HCT116 (cell line): Measurements from ENCODE around the gene PRDX6. TPM values are rescaled to one million over a fixed set of nuclear protein-coding genes. Genes with fewer than 3 reads are reported as not detected.

Experiments used
- ATAC-seq: fragments of 200-7000 bp; cut with Tn5 transposase; 2 replicates; pipeline ENCODE4 v1.9.1; 2020; ENCODE audit warnings: mild to moderate bottlenecking, moderate library complexity
- BruUV-seq: library from RNA; stranded (reverse); fragments of 400-500 nt; replicated peaks from 2 replicates; lab custom pipeline; 2021; lab: Mats Ljungman, UMichigan
- CTCF ChIA-PET: fragments of 300-600 bp; sonication (Branson Sonifier 250); formaldehyde crosslinking; loops from one replicate; lab custom pipeline; 2021; ENCODE audit warnings: antibody characterized with exemption; lab: Charles Lee
- POLR2A ChIA-PET: fragments of 300-600, 350-600 bp; sonication (Branson Sonifier 250); formaldehyde crosslinking; loops from one replicate; lab custom pipeline; 2021; ENCODE audit warnings: antibody characterized with exemption; lab: Charles Lee
- RAD21 ChIA-PET, 2 experiments: fragments of 300-600 bp; sonication (Branson Sonifier 250); formaldehyde crosslinking; loops; one replicate each; lab custom pipeline; 2023; ENCODE audit warnings: low total read pairs in 2 of 2; ENCODE audit not compliant: uncharacterized antibody in 2 of 2, unreplicated experiment in 2 of 2, low non-redundant PET in 1 of 2; lab: Charles Lee
- DNase-seq: peaks from one replicate; pipeline ENCODE4 v3.0.0-alpha.2; 2010; ENCODE audit warnings: low read depth, low spot score
- H2AFZ ChIP-seq: fragments of 200-600 bp; shearing (Covaris generic), sonication (generic); 2 replicates; pipeline ENCODE4 v1.6.1; 2017; ENCODE audit warnings: low read depth, mixed run types, mixed read lengths, antibody characterized with exemption, low read length; ENCODE audit not compliant: poor library complexity, severe bottlenecking
- H3K27ac ChIP-seq: 2 replicates; pipeline ENCODE4 v1.5.1; 2012; ENCODE audit warnings: low read depth, low read length
- H3K27me3 ChIP-seq: fragments of 200-600 bp; sonication (generic); 2 replicates; pipeline ENCODE4 v1.6.1; 2016; ENCODE audit warnings: mixed run types, low read length, mixed read lengths; ENCODE audit not compliant: insufficient read depth
- H3K36me3 ChIP-seq, 2 experiments: fragments of 200-500 bp in 1 of 2; fragments of 200-600 bp in 1 of 2; sonication (Bioruptor generic) in 1 of 2; sonication (generic) in 1 of 2; 2 replicates each; pipeline versions ENCODE4 v1.5.1 to v1.6.1; 2014 to 2016; ENCODE audit warnings: low read length in 2 of 2, inconsistent platforms in 1 of 2, mixed read lengths in 1 of 2, mixed run types in 1 of 2; ENCODE audit not compliant: insufficient read depth in 2 of 2, control insufficient read depth in 1 of 2
- H3K4me1 ChIP-seq, 2 experiments: fragments of 200-600 bp in 1 of 2; sonication (generic) in 1 of 2; 2 replicates each; pipeline versions ENCODE4 v1.5.1 to v1.6.1; 2012 to 2017; ENCODE audit warnings: low read length in 2 of 2, inconsistent platforms in 1 of 2, mild to moderate bottlenecking in 1 of 2, mixed read lengths in 1 of 2, mixed run types in 1 of 2, moderate library complexity in 1 of 2; ENCODE audit not compliant: insufficient read depth in 2 of 2, control insufficient read depth in 1 of 2
- H3K4me2 ChIP-seq: fragments of 200-600 bp; sonication (generic); 2 replicates; pipeline ENCODE4 v1.6.1; 2017; ENCODE audit warnings: mixed run types, low read length, mixed read lengths
- H3K4me3 ChIP-seq, 2 experiments: fragments of 200-600 bp in 1 of 2; sonication (generic) in 1 of 2; replicated peaks in 1 of 2; 2 replicates each; pipeline ENCODE4 v1.5.1; 2011 to 2016; ENCODE audit warnings: low read length in 2 of 2, control low read depth in 1 of 2, low read depth in 1 of 2, mild to moderate bottlenecking in 1 of 2, mixed read lengths in 1 of 2, mixed run types in 1 of 2
- H3K79me2 ChIP-seq: fragments of 200-600 bp; sonication (generic); 2 replicates; pipeline ENCODE4 v1.6.1; 2017; ENCODE audit warnings: mild to moderate bottlenecking, mixed run types, low read length, moderate library complexity, mixed read lengths; ENCODE audit not compliant: insufficient read depth
- H3K9ac ChIP-seq: fragments of 200-600 bp; sonication (generic); 2 replicates; pipeline ENCODE4 v1.6.1; 2016; ENCODE audit warnings: low read length, mixed read lengths
- H3K9me2 ChIP-seq: fragments of 200-600 bp; sonication (generic), shearing (Covaris generic); 2 replicates; pipeline ENCODE4 v1.6.1; 2017; ENCODE audit warnings: mixed run types, mild to moderate bottlenecking, moderate library complexity; ENCODE audit not compliant: insufficient read depth
- H3K9me3 ChIP-seq, 2 experiments: fragments of 200-500 bp in 1 of 2; fragments of 200-600 bp in 1 of 2; sonication (Bioruptor generic) in 1 of 2; sonication (generic) in 1 of 2; 2 replicates each; pipeline ENCODE4 v1.6.1; 2014 to 2017; ENCODE audit warnings: low read length in 2 of 2, mixed read lengths in 2 of 2, inconsistent platforms in 1 of 2, low read depth in 1 of 2, mild to moderate bottlenecking in 1 of 2, mixed run types in 1 of 2, moderate library complexity in 1 of 2; ENCODE audit not compliant: control insufficient read depth in 1 of 2, insufficient read depth in 1 of 2
- H4K20me1 ChIP-seq: fragments of 200-600 bp; sonication (generic), shearing (Covaris generic); 2 replicates; pipeline ENCODE4 v1.6.1; 2017; ENCODE audit warnings: mixed run types, mild to moderate bottlenecking, moderate library complexity; ENCODE audit not compliant: insufficient read depth
- CBX3 ChIP-seq: IDR thresholded peaks from 2 replicates; pipeline ENCODE4 v1.6.1; 2012; ENCODE audit warnings: low read depth
- EGR1 ChIP-seq: IDR thresholded peaks from 2 replicates; pipeline ENCODE4 v1.6.1; 2012; ENCODE audit warnings: low read depth
- ELF1 ChIP-seq: IDR thresholded peaks from 2 replicates; pipeline ENCODE4 v1.6.1; 2012; ENCODE audit warnings: low read depth, borderline replicate concordance
- EZH2phosphoT487 ChIP-seq: fragments of 200-600 bp; IDR thresholded peaks from 2 replicates; pipeline ENCODE4 v1.6.1; 2018; ENCODE audit warnings: antibody characterized with exemption, borderline replicate concordance
- POLR2A ChIP-seq: IDR thresholded peaks from 2 replicates; pipeline ENCODE4 v1.7.0; 2011; ENCODE audit warnings: borderline replicate concordance; ENCODE audit not compliant: insufficient read depth, insufficient read length; ENCODE audit errors: extremely low read depth
- RAD21 ChIP-seq: IDR thresholded peaks from 2 replicates; pipeline ENCODE4 v1.6.1; 2012; ENCODE audit warnings: low read depth, mild to moderate bottlenecking
- SIN3A ChIP-seq: IDR thresholded peaks from 2 replicates; pipeline ENCODE4 v1.6.1; 2012; ENCODE audit warnings: low read depth
- SP1 ChIP-seq: IDR thresholded peaks from 2 replicates; pipeline ENCODE4 v1.6.1; 2012; ENCODE audit warnings: low read depth
- TCF7L2 ChIP-seq: IDR thresholded peaks from 2 replicates; pipeline ENCODE4 v1.7.0; 2011; ENCODE audit warnings: borderline replicate concordance, inconsistent platforms; ENCODE audit not compliant: insufficient read depth, insufficient read length; ENCODE audit errors: extremely low read depth
- YY1 ChIP-seq: IDR thresholded peaks from 2 replicates; pipeline ENCODE4 v1.6.1; 2011; ENCODE audit warnings: low read length, low read depth, moderate library complexity, mild to moderate bottlenecking; ENCODE audit not compliant: insufficient replicate concordance; ENCODE audit errors: extremely low read depth
- intact Hi-C: fragments of 100-400 bp; cut with micrococcal nuclease; formaldehyde crosslinking; loops from 2 replicates; pipeline ENCODE4 v1.10.0; 2022
- total RNA-seq: library from RNA; stranded (reverse); gene quantifications from one replicate; pipeline ENCODE4 v1.2.1, GENCODE V29; 2021; ENCODE audit not compliant: unreplicated experiment
- TF ChIP-seq, protein P1 (sequence below), 3 experiments: fragments of 200-600 bp in 1 of 3; sonication (generic) in 1 of 3; IDR thresholded peaks in 2 of 3; conservative IDR thresholded peaks in 1 of 3; 2 replicates each; pipeline ENCODE4 v1.5.1; 2012 to 2017; ENCODE audit warnings: low read depth in 2 of 3, low read length in 2 of 3, antibody characterized with exemption in 1 of 3, borderline replicate concordance in 1 of 3, control low read depth in 1 of 3, mild to moderate bottlenecking in 1 of 3, mixed read lengths in 1 of 3, mixed run types in 1 of 3, moderate library complexity in 1 of 3; ENCODE audit not compliant: insufficient read depth in 1 of 3
- TF ChIP-seq, protein P2 (sequence below): IDR thresholded peaks from 2 replicates; pipeline ENCODE4 v1.6.1; 2012

Gene PRDX6
- total RNA-seq, 1 experiment from 2014 or later: 286 TPM

DNA sequence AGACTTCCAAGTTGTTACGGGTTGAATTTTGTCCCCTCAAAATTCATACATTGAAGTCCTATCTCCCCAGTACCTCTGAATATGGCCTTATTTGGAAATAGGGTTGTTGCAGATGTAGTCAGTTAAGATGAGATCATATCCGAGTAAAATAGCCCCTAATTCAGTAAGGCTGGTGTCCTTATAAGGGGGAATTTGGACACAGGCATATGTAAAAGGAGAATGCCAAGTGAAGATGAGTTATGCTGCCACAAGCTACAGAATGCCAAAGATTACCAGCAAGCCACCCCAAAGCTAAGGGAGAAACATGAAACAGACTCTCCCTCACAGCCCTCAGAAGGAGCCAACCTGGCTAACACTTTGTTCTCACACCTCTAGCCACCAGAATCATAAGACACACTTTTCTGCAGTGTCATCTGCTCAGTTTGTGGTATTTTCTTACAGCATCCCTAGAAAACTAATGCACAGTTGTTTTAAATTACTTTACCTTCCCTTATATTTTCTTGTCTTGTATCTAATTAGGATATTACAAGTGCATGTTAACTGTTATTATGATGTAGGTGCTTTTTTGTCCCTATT, 43.3 kb upstream of the PRDX6 start (continued):
- TF ChIP-seq SIN3A (no peak), ELF1 (no peak), RAD21 (no peak), SP1 (no peak), CBX3 (no peak)
- TF ChIP-seq, protein P1, sequence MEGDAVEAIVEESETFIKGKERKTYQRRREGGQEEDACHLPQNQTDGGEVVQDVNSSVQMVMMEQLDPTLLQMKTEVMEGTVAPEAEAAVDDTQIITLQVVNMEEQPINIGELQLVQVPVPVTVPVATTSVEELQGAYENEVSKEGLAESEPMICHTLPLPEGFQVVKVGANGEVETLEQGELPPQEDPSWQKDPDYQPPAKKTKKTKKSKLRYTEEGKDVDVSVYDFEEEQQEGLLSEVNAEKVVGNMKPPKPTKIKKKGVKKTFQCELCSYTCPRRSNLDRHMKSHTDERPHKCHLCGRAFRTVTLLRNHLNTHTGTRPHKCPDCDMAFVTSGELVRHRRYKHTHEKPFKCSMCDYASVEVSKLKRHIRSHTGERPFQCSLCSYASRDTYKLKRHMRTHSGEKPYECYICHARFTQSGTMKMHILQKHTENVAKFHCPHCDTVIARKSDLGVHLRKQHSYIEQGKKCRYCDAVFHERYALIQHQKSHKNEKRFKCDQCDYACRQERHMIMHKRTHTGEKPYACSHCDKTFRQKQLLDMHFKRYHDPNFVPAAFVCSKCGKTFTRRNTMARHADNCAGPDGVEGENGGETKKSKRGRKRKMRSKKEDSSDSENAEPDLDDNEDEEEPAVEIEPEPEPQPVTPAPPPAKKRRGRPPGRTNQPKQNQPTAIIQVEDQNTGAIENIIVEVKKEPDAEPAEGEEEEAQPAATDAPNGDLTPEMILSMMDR (IDR thresholded peaks at IDR 0.05 in 2 of 3, conservative IDR thresholded peaks at IDR 0.05 in 1 of 3; ENCODE audit: borderline replicate concordance in 1 of 3, insufficient read depth in 1 of 3, low read depth in 2 of 3, low read length in 2 of 3): no peak
- TF ChIP-seq, all 23 proteins: peak for 0

DNA sequence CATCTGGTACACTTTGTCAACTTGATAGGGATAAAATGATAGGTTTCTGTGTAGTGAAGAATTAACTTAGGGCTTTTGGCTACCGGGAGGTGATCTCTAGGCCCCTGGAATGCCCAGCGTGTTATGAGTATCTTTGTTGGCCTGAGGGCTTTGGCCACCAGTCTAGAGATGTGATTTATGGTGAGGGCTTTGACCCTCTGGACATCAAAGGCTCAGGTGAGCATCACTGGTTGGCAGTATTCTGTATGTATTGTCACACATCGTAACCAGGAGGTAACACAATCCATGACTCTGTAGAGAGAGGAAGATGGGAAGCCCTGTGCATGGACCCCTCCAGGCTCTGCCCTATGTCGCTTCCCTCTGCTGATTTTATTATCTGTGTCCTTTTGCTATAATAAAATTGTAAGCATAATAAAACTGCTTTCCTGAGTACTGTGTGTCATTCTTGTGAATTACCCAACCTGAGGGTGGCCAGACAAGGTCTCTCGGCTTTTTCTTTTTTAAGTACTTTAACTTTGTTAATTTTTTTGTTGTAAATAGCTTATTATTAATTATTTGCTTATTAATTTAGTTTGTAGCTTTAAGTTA, 40.2 kb upstream of the PRDX6 start:
- intact Hi-C loops: no loop called here
- Histone ChIP-seq H3K79me2 (no peaks in the 10 kb centered on the region), H3K27ac (no peak overlapping the region), H3K4me2 (no peak overlapping the region), H2AFZ (no peak overlapping the region), H3K9me2 (no peaks in the 10 kb centered on the region), H3K27me3 (no peaks in the 10 kb centered on the region), H4K20me1 (no peaks in the 10 kb centered on the region), H3K9ac (no peak overlapping the region), H3K4me1 (no peaks in the 10 kb centered on the region), H3K4me3 (no peak overlapping the region), H3K36me3 (no peaks in the 10 kb centered on the region), H3K9me3 (no peaks in the 10 kb centered on the region)
- ChIA-PET CTCF (no interaction called here), POLR2A (no interaction called here), RAD21 (no interaction called here)
- ATAC-seq (no peak), DNase-seq (no peak)
- no TSS peak for BruUV-seq
- TF ChIP-seq YY1: no peak
- no peak for TF ChIP-seq POLR2A
- no peak for TF ChIP-seq ELF1
- TF ChIP-seq, protein P2, sequence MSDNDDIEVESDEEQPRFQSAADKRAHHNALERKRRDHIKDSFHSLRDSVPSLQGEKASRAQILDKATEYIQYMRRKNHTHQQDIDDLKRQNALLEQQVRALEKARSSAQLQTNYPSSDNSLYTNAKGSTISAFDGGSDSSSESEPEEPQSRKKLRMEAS: no peak
- no peak for TF ChIP-seq EZH2phosphoT487
- TF ChIP-seq SP1: no peak
- no peak for TF ChIP-seq EGR1
- no peak for TF ChIP-seq TCF7L2
- TF ChIP-seq RAD21: no peak
